Fibroblast of pulmonary artery (primary cell): ENCODE results near the gene PPID.
"Not testable (repeated sequence)": the region's sequence is repeated elsewhere in the genome, so short reads cannot be mapped to it uniquely, and the experiment has no call there.

ENCODE experiments used
- DNase-seq: peaks from one replicate; pipeline ENCODE4 v3.0.0-alpha.2; 2010; ENCODE audit warnings: low read depth
- H3K4me3 ChIP-seq: replicated peaks from 2 replicates; pipeline ENCODE4 v1.5.1; 2011; ENCODE audit warnings: low read depth, mild to moderate bottlenecking, control low read depth, low read length, moderate library complexity
- CTCF ChIP-seq: IDR thresholded peaks from 2 replicates; pipeline ENCODE4 v1.5.1; 2011; ENCODE audit warnings: mild to moderate bottlenecking, control low read depth, low read length, inconsistent platforms; ENCODE audit errors: missing control alignments

Gene PPID

DNA sequence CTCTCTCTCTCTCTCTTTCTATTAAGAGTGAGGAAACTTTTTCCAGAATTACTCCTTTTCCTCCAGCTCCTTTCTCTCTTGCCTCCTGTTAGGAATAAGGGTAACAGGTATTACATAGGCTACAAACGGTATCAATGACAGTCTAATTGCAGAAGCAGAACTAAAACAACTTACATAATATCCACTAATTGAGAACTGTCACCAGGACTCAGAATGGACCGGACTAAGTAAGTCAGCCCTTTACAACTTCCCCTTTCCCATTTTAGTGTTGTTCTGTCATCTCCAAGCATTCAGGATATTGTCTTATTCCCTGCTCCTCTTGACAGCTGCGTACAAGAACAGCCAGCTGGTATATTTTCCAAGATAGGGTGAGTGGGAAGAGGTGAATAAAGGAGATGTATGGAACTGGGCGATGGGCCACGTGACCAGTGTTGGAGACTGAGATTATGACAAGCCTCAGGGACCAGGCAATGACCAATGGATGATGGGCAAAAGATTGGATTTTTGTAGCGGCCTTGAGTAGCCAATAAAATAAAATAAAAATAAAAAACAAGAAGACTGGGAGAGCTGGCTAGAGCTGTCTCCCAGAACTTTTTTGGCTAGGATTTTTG is 43.3 kb upstream of the PPID start:
- H3K4me3 ChIP-seq: no peak overlapping the region

GRCh38 chr4:158763462-158763861 is 40.3 kb upstream of the PPID start:
- no peak for TF ChIP-seq CTCF
- DNase-seq: no peak
- H3K4me3 ChIP-seq: no peak overlapping the region

More for the DNA sequence above, 43.3 kb upstream of the PPID start:
- no peak for DNase-seq
- no peak for TF ChIP-seq CTCF

- no peak overlapping the region for H3K4me3 ChIP-seq
- TF ChIP-seq CTCF: no peak
- no peak for DNase-seq
These were observed 39.4 kb upstream of the PPID start for GRCh38 chr4:158762553-158762952.

- DNase-seq: no peak
- no peak overlapping the region for H3K4me3 ChIP-seq
- no peak for TF ChIP-seq CTCF
These were observed 37.7 kb upstream of the PPID start for GRCh38 chr4:158760866-158761265.

- H3K4me3 ChIP-seq, DNase-seq: not testable (repeated sequence)
These were observed 36.3 kb upstream of the PPID start for GRCh38 chr4:158759539-158759938.

DNA sequence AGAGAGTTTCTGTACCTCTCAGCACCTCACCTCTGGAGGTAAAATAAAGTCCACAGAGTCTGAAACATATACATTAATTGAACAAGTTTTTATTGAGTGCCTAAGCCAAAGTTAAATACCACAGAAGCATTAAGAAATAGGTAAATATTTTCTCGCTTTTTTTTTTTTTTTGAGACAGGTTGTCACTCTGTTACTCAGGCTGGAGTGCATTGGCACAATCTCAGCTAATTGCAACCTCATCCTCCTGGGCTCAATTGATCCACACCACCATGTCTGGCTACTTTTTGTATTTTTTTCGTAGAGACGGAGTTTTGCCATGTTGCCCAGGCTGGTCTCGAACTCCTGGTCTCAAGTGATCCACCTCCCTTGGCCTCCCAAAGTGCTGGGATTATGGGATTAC is 35.5 kb upstream of the PPID start:
- H3K4me3 ChIP-seq: no peak overlapping the region
- TF ChIP-seq CTCF: no peak
- no peak for DNase-seq

GRCh38 chr4:158758142-158758541 is 34.9 kb upstream of the PPID start:
- DNase-seq: no peak
- no peak overlapping the region for H3K4me3 ChIP-seq
- no peak for TF ChIP-seq CTCF
